ENCODE measurements around the gene VIPR1. TPM values are rescaled to one million over a fixed set of nuclear protein-coding genes. Genes with fewer than 3 reads are reported as not detected.

Gene VIPR1
- total and polyA plus RNA-seq, 4 donors, result 3.2 to 14.0 (median 9.6) TPM

DNA sequence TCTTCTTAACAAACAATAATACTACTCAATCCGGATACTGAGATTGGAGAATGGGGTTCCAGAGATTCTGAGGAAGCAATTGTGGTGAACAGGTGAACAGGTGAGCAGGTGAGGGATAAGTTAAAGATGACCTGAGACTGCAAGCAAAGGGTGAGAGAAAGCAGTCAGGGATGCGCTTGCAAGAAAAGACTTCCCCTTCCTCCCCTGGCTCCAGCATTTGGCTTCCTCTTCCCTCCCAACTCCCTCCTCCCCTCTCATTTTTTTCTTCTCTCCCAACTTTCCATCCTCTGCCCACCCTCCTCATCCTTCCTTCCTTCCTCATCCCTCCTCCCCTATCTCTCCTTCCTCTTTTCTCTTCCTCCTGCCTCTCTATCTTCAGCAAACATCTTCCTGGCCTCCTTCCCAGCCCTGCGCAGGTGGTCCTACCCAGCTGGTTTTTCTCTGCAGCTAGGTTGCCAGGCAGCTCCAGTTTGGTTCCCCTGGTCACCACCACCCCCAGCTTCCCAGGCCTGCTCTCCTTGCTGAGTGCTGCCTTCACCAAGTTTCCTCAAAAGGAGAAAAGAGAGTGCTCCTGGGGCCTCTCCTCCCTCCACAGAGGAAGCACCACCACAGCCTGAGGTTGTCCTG, 10.4 kb upstream of the VIPR1 start:
- no peak overlapping the region for H3K27ac ChIP-seq (ENCODE audit: low read depth in 1 of 2, low read length in 2 of 2)
- 94 to 96% methylated on average over 3 of the region's 3 CpGs for WGBS, 2 donors
- peaks cover 3% of the 10 kb centered on the region in 2 donors for H3K4me1 ChIP-seq (ENCODE audit: control insufficient read depth in 1 of 2, insufficient read depth in 2 of 2, low read length in 2 of 2)

DNA sequence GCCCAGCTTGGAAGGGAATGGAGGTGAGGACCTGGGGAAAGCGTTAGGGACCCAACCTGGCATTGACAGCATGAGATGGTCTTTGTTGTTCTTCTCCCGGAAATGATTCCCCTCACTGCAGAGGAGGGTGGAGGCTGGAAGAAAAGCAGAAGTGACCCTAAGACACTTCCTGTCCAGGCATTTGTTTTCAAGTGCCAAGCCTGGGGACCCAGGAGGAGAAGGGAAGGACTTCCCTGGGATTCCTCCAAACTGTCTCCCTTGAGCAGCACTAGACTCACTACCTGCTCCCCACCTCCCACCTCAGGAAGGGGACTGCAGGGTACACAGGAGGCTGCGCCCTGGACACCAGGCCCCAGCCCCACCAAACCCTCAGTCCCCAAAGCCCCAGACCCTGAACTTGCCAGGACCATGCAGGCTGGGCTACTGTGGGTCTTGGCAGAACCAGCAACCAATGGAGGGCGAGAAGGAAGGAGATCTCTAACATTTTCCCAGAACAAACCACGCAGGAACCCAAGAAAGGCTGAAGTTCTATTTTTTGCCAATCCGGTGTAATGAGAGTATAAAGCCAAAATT, 9.8 kb upstream of the VIPR1 start:
- Histone ChIP-seq H3K27me3 (ENCODE audit: control insufficient read depth in 1 of 2, insufficient read depth in 2 of 2, low read length in 1 of 2) (no peaks in the 10 kb centered on the region), H3K4me1 (ENCODE audit: control insufficient read depth in 1 of 2, insufficient read depth in 2 of 2, low read length in 2 of 2) (peaks cover 3% of the 10 kb centered on the region in 2 donors), H3K36me3 (ENCODE audit: control insufficient read depth in 1 of 2, insufficient read depth in 2 of 2, low read length in 1 of 2) (no peaks in the 10 kb centered on the region), H3K9me3 (ENCODE audit: control insufficient read depth, low read length) (no peaks in the 10 kb centered on the region), H3K27ac (ENCODE audit: low read depth in 1 of 2, low read length in 2 of 2) (no peak overlapping the region), H3K4me3 (ENCODE audit: low read length in 2 of 2) (no peak overlapping the region)
- ATAC-seq (ENCODE audit: low FRiP score) (no peak), DNase-seq (no peak)
- 12 to 42% methylated on average over 6 of the region's 6 CpGs for WGBS, 2 donors
- intact Hi-C loops (cut with DNase I), result no loop called here

More for the DNA sequence above, 10.4 kb upstream of the VIPR1 start:
- intact Hi-C loops (cut with DNase I), result no loop called here
- Histone ChIP-seq H3K9me3 (ENCODE audit: control insufficient read depth, low read length) (no peaks in the 10 kb centered on the region), H3K27me3 (ENCODE audit: control insufficient read depth in 1 of 2, insufficient read depth in 2 of 2, low read length in 1 of 2) (no peaks in the 10 kb centered on the region), H3K36me3 (ENCODE audit: control insufficient read depth in 1 of 2, insufficient read depth in 2 of 2, low read length in 1 of 2) (no peaks in the 10 kb centered on the region), H3K4me3 (ENCODE audit: low read length in 2 of 2) (no peak overlapping the region)
- ATAC-seq (ENCODE audit: low FRiP score), result no peak
- DNase-seq, result no peak

DNA sequence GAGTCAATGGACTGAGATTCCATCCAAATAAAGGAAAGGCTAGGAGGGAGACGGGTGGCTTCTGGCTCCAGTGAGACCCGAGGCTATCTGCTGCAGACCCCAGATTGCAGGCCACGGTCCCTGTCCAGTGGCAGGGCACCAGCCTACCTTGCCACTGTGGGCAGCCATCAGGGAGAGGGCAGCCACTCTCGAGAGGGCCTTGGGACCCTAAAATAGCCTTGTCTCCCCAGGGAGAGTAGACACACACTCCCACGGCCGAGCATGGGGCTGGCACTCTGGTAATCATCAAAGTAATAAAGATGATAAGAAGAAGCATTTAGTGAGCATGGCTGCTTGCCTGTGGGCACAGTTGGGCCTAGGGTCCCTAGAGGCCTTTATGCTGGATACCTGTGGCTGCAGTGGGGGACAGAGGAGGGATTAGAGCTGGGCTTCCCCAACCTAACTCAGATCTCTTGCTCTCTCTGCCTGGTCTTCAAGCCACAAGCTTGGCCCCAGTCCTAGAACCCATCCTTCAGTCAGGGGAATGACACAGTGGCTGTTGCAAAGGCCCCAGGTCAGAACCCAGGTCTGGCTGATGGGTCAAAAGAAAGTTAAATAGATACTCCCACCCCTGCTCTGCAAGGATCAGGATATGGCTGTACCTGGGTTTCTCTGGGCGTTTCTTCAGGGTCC, 9.2 kb upstream of the VIPR1 start:
- no peaks in the 10 kb centered on the region for H3K36me3 ChIP-seq (ENCODE audit: control insufficient read depth in 1 of 2, insufficient read depth in 2 of 2, low read length in 1 of 2)
- no peaks in the 10 kb centered on the region for H3K9me3 ChIP-seq (ENCODE audit: control insufficient read depth, low read length)
- H3K4me3 ChIP-seq (ENCODE audit: low read length in 2 of 2), result no peak overlapping the region
- no peaks in the 10 kb centered on the region for H3K27me3 ChIP-seq (ENCODE audit: control insufficient read depth in 1 of 2, insufficient read depth in 2 of 2, low read length in 1 of 2)
- no peak for ATAC-seq (ENCODE audit: low FRiP score)
- WGBS, 2 donors, result 23 to 37% methylated on average over 7 of the region's 7 CpGs
- no peak for DNase-seq
- intact Hi-C loops (cut with DNase I), result no loop called here
- peak overlapping the region; percentile 11 to 40 for H3K27ac ChIP-seq (ENCODE audit: low read depth in 1 of 2, low read length in 2 of 2)
- H3K4me1 ChIP-seq (ENCODE audit: control insufficient read depth in 1 of 2, insufficient read depth in 2 of 2, low read length in 2 of 2), result peaks cover 3% of the 10 kb centered on the region in 2 donors

DNA sequence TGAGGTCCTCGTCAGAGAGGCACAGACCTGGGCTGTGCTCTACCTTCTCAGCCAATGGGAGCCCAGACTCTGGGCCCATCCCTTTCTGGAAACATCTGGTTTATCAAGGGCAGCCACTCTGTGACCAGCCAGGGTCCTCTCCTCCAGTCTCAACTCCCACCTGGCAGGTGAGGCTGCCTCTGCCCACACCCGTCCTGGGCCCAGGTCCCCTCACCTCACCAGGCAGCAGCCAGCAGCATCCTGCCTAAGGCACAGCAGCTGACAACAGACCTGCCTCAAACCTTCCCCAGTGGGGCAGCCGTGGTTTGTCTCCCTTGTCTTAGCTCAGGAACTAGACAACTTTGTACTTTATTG, 8.7 kb upstream of the VIPR1 start:
- H3K27ac ChIP-seq (ENCODE audit: low read depth in 1 of 2, low read length in 2 of 2), result no peak overlapping the region
- DNase-seq (peak in 1 of 2 donors; percentile 35), ATAC-seq (ENCODE audit: low FRiP score) (no peak)
- H3K36me3 ChIP-seq (ENCODE audit: control insufficient read depth in 1 of 2, insufficient read depth in 2 of 2, low read length in 1 of 2), result no peaks in the 10 kb centered on the region
- intact Hi-C loops (cut with DNase I), result no loop called here
- H3K9me3 ChIP-seq (ENCODE audit: control insufficient read depth, low read length), result no peaks in the 10 kb centered on the region
- no peaks in the 10 kb centered on the region for H3K27me3 ChIP-seq (ENCODE audit: control insufficient read depth in 1 of 2, insufficient read depth in 2 of 2, low read length in 1 of 2)
- H3K4me1 ChIP-seq (ENCODE audit: control insufficient read depth in 1 of 2, insufficient read depth in 2 of 2, low read length in 2 of 2), result peaks cover 3% of the 10 kb centered on the region in 2 donors
- 95 to 99% methylated on average over 3 of the region's 3 CpGs for WGBS, 2 donors
- no peak overlapping the region for H3K4me3 ChIP-seq (ENCODE audit: low read length in 2 of 2)

DNA sequence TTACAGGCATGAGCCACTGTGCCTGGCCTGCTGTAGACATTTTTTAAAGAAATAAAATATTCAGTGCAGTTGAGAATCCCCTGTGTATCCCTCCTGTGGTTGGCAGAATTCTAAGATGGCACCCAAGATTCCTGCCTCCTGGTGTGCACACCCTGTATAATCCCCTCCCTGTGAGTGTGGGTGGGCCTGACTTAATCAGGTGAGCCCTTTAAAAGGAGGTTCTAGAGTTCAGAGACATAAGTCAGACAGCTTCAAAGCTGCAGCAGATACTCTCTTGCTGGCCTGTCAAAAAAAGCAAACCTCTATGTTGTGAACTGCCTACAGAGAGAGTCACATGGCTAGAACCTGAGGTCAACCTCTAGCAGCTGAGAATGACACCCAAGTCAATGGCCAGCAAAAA, 7.0 kb upstream of the VIPR1 start:
- intact Hi-C loops (cut with DNase I), result no loop called here
- no peak for DNase-seq

DNA sequence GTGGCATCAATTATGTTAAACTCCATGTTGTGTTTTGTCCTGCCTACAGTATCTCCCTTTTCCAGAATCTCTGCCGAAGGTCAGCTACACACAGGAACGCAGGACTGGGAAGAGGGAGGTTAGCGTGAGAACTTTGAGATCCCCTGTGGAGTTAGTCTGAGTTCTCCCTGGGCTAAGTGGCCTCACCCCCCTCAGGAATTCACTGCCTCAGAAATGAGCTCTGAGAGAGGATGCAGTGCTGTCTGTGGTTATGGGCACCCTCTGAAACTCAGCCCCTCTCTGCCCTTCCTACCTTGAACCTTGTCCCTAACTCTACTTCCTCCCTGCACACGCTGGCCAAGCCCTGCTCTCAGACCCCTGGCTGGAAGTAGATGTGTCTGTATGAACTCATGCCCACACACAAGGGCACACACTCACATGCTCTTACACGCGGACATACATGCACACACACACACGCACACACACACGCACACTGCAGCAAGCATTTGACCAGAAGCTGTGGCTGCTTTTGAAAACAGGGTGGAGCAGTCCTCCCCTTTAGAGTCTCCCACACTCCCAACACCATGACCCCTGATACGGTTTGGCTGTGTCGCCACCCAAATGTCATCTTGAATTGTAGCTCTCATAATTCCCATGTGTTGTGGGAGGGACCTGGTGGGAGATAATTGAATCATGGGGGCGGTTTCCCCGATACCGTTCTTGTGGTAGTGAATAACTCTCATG, 5.3 kb upstream of the VIPR1 start:
- DNase-seq, result peak in 1 of 2 donors; percentile 35
- no peak overlapping the region for H3K4me3 ChIP-seq (ENCODE audit: low read length in 2 of 2)
- H3K36me3 ChIP-seq (ENCODE audit: control insufficient read depth in 1 of 2, insufficient read depth in 2 of 2, low read length in 1 of 2), result no peaks in the 10 kb centered on the region
- no peaks in the 10 kb centered on the region for H3K4me1 ChIP-seq (ENCODE audit: control insufficient read depth in 1 of 2, insufficient read depth in 2 of 2, low read length in 2 of 2)
- WGBS, 2 donors, result 84 to 85% methylated on average over 13 of the region's 13 CpGs
- H3K27me3 ChIP-seq (ENCODE audit: control insufficient read depth in 1 of 2, insufficient read depth in 2 of 2, low read length in 1 of 2), result no peaks in the 10 kb centered on the region
- H3K9me3 ChIP-seq (ENCODE audit: control insufficient read depth, low read length), result no peaks in the 10 kb centered on the region
- H3K27ac ChIP-seq (ENCODE audit: low read depth in 1 of 2, low read length in 2 of 2), result no peak overlapping the region
- no peak for ATAC-seq (ENCODE audit: low FRiP score)
- intact Hi-C loops (cut with DNase I), result no loop called here

More for the DNA sequence above, 7.0 kb upstream of the VIPR1 start:
- Histone ChIP-seq H3K27ac (ENCODE audit: low read depth in 1 of 2, low read length in 2 of 2) (no peak overlapping the region), H3K27me3 (ENCODE audit: control insufficient read depth in 1 of 2, insufficient read depth in 2 of 2, low read length in 1 of 2) (no peaks in the 10 kb centered on the region), H3K4me1 (ENCODE audit: control insufficient read depth in 1 of 2, insufficient read depth in 2 of 2, low read length in 2 of 2) (peaks cover 0 to 3% of the 10 kb centered on the region in 2 donors), H3K36me3 (ENCODE audit: control insufficient read depth in 1 of 2, insufficient read depth in 2 of 2, low read length in 1 of 2) (no peaks in the 10 kb centered on the region), H3K4me3 (ENCODE audit: low read length in 2 of 2) (no peak overlapping the region), H3K9me3 (ENCODE audit: control insufficient read depth, low read length) (no peaks in the 10 kb centered on the region)
- ATAC-seq (ENCODE audit: low FRiP score), result no peak

DNA sequence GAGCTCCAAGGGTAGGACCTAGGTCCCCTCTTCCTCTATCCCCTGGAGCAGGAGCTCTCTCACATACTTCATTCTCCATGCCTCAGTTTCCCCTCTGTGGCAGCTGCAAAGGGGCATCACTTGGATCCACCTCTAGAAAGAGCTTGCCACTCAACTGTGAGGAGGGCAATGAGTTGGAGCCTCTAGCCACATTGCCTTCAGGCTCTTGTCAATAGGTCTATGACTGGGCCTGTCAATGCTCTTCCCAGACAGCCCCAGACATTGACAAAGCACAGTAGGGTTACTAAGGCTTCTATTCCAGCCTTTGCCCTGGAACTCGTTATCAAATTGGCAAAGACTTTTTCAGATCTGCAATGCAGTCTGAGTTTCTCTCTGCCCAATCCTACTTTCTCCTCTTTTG, 4.4 kb upstream of the VIPR1 start:
- Histone ChIP-seq H3K4me3 (ENCODE audit: low read length in 2 of 2) (no peak overlapping the region), H3K9me3 (ENCODE audit: control insufficient read depth, low read length) (no peaks in the 10 kb centered on the region), H3K4me1 (ENCODE audit: control insufficient read depth in 1 of 2, insufficient read depth in 2 of 2, low read length in 2 of 2) (no peaks in the 10 kb centered on the region), H3K27me3 (ENCODE audit: control insufficient read depth in 1 of 2, insufficient read depth in 2 of 2, low read length in 1 of 2) (no peaks in the 10 kb centered on the region), H3K36me3 (ENCODE audit: control insufficient read depth in 1 of 2, insufficient read depth in 2 of 2, low read length in 1 of 2) (no peaks in the 10 kb centered on the region), H3K27ac (ENCODE audit: low read depth in 1 of 2, low read length in 2 of 2) (no peak overlapping the region)
- ATAC-seq (ENCODE audit: low FRiP score) (no peak), DNase-seq (peak in 1 of 2 donors; percentile 8)
- WGBS, 2 donors, result 78 to 100% methylated on average over 1 of the region's 1 CpG
- intact Hi-C loops (cut with DNase I), result no loop called here

DNA sequence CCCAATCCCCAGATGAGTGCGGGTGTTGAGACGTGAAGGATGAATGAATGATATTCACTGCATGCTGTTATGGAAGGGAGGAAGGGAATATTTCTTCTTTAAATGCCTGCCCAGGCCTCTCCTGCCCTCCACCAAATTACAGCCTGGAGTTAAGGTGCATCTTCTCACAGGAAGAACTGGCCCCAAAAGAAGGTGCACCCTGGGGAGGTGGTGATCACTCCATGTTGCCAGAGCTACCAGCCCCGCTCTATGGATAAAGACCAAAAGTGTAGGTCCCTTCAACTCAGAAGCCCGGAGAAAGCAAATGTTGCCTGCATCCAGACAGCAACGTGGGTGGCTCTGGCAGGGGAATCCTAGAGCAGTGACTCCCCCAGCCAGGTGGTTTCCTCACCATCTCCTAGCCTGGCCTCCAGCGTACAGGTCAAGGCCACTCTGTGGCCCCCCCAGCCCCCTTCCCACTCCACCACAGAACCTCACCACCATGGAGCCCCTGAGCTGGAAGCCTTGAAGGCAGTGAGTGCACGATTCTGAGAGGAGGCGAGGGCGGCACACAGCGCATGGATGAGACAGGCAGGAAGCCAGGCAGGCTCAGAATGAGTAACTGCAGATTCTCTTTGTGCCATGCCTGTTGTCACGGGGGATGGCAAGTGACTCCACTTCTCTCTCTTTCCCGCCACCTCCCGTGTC, 3.5 kb upstream of the VIPR1 start:
- H3K36me3 ChIP-seq (ENCODE audit: control insufficient read depth in 1 of 2, insufficient read depth in 2 of 2, low read length in 1 of 2), result no peaks in the 10 kb centered on the region
- no peak overlapping the region for H3K27ac ChIP-seq (ENCODE audit: low read depth in 1 of 2, low read length in 2 of 2)
- ATAC-seq (ENCODE audit: low FRiP score), result no peak
- 93 to 95% methylated on average over 13 of the region's 13 CpGs for WGBS, 2 donors
- no peaks in the 10 kb centered on the region for H3K4me1 ChIP-seq (ENCODE audit: control insufficient read depth in 1 of 2, insufficient read depth in 2 of 2, low read length in 2 of 2)
- H3K4me3 ChIP-seq (ENCODE audit: low read length in 2 of 2), result no peak overlapping the region
- intact Hi-C loops (cut with DNase I), result no loop called here
- H3K9me3 ChIP-seq (ENCODE audit: control insufficient read depth, low read length), result no peaks in the 10 kb centered on the region
- H3K27me3 ChIP-seq (ENCODE audit: control insufficient read depth in 1 of 2, insufficient read depth in 2 of 2, low read length in 1 of 2), result no peaks in the 10 kb centered on the region
- peak in 1 of 2 donors; percentile 69 for DNase-seq
